Coronary artery (tissue), 2 donors: ENCODE results near the gene GRIN2A.

Experiments
- DNase-seq: peaks from one replicate; pipeline ENCODE4 v3.0.0-alpha.2; 2017; ENCODE audit warnings: low spot score
- H3K27ac ChIP-seq, 2 donors: fragments of 200-600 bp; sonication (generic); one replicate each; pipeline ENCODE4 v1.5.1; 2016 to 2019
- H3K4me3 ChIP-seq: fragments of 200-600 bp; sonication (generic); 2 replicates; pipeline ENCODE4 v1.5.1; 2016; ENCODE audit warnings: mild to moderate bottlenecking, moderate library complexity
- TF ChIP-seq, protein P1 (sequence below): fragments of 200-600 bp; sonication (generic); IDR thresholded peaks from one replicate; pipeline ENCODE4 v1.5.1; 2019; ENCODE audit warnings: antibody characterized with exemption

GRIN2A gene

DNA sequence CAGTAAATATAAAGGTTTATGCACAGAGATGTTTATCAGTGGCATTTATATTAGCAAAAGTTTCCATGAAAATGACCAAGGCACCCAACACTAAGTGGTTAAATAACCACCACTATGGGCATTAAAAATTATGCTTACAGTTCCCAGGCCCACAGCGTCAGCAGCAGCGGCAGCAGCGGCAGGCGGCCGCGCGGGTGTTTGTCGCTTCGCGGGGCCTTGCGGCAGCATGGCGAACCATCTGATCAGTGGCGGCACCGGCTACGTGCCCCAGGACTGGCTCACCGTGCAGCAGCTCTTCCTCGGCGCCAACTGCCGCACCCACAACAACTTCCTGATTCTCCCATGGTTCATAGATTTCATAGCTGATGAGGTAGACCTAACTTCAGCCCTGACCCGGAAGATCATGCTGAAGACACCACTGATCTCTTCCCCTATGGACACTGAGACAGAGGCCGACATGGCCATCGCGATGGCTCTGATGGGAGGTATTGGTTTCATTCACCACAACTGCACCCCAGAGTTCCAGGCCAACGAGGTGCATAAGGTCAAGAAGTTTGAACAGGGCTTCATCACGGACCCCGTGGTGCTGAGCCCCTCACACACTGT is 71.0 kb downstream of the GRIN2A start:
- H3K27ac ChIP-seq, result no peak overlapping the region
- DNase-seq, result peak; percentile 3
- TF ChIP-seq, protein P1, sequence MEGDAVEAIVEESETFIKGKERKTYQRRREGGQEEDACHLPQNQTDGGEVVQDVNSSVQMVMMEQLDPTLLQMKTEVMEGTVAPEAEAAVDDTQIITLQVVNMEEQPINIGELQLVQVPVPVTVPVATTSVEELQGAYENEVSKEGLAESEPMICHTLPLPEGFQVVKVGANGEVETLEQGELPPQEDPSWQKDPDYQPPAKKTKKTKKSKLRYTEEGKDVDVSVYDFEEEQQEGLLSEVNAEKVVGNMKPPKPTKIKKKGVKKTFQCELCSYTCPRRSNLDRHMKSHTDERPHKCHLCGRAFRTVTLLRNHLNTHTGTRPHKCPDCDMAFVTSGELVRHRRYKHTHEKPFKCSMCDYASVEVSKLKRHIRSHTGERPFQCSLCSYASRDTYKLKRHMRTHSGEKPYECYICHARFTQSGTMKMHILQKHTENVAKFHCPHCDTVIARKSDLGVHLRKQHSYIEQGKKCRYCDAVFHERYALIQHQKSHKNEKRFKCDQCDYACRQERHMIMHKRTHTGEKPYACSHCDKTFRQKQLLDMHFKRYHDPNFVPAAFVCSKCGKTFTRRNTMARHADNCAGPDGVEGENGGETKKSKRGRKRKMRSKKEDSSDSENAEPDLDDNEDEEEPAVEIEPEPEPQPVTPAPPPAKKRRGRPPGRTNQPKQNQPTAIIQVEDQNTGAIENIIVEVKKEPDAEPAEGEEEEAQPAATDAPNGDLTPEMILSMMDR, result no peak
- H3K4me3 ChIP-seq, result no peak overlapping the region

DNA sequence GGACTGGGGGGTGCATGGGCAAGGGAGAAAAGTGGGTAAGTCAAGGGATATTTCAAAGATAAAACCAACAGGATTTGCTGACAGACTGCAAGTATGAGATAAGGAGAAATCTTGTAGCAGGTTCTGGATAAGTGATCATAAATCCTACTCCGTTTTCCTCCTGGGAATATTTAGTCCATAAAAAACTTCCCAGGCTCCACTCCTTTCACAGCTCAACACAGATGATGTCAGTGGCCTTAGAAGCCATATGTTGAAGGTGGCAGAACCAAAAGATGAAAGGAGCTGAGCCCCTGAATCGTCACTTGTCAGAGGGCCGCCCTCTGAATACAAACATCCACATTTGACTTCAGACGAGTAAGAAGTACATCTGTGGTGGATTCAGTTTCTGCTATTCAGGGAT is 71.7 kb downstream of the GRIN2A start:
- Histone ChIP-seq H3K4me3 (no peak overlapping the region), H3K27ac (no peak overlapping the region)
- TF ChIP-seq, protein P1, result no peak
- DNase-seq, result no peak

DNA sequence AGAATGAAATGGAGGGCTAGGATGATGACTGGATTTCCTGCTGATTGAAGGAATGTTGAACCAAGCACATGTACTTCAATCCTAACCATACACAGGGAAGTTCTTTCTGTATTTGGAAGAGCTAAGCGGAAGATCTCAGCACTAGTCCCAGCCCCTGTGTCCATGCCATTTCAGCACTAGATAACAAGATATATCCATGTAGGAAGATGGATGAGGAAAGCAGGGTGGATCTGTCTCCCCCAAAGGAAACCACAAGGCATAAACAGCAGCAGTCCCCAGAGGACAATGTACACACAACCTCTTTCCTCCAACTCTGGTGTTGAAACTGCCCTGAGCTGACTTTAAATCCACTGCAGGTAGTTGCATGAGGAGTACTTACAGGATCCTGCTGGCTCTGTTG is 75.1 kb downstream of the GRIN2A start:
- Histone ChIP-seq H3K27ac (no peak overlapping the region), H3K4me3 (no peak overlapping the region)
- DNase-seq, result peak; percentile 12
- TF ChIP-seq, protein P1, result no peak

DNA sequence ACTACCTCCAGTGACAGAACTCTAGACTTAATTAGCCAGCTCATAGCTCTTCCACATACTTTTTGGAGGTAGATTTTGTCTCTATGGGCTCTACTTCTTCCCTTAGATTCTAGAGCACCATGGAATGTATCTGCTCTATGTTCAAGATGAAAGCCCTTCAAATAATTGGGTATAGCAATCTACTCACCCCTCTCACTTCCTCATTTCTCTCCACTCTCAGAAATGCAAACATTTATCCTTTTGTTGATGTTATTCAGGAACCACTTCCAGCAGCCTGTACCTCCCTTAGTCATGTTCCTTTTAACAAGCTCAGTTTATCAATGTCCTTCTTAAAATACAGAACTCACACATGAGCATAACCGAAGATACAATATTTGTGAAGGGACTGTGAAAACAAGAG is 78.5 kb downstream of the GRIN2A start:
- TF ChIP-seq, protein P1, result no peak
- H3K4me3 ChIP-seq, result no peak overlapping the region
- no peak for DNase-seq
- no peak overlapping the region for H3K27ac ChIP-seq

DNA sequence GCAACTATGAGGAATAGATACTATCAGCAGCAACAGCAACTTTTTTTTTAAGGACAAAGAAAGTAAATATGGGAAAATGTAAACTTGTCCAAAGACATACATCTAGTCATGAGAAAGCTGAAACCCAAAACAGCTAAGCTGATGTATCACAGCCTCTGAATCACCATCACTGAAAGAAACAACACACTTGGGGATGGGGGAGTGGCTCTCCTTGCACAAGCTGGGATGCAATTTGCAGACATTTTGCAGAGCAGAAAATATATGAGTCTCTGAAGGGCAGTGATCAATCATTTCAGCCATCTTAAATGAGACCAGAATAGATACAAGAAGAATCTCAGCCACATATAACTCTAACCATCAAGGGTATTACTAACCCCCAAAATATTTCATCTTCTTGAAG is 79.1 kb downstream of the GRIN2A start:
- DNase-seq, result no peak
- TF ChIP-seq, protein P1, result no peak
- no peak overlapping the region for H3K4me3 ChIP-seq
- H3K27ac ChIP-seq, result no peak overlapping the region

DNA sequence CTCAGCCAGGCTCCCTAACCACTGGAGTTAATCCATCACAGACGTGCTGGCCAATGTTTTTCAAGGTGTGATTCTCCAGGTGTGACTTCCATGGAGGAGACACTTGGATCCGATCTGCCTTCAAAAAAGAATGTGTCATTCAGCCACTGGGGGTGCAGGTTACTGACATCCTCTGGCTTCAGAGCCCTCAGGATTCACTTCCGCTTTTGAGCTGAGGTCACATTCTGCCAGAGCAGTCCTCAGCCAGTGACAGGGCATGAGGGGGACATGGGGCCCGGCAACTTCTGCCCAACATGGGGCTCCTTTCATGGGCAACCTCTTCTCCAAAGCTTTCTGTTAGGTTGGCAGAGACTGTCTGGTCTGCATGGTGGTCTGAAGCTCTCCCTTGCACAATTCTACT is 81.4 kb downstream of the GRIN2A start:
- H3K4me3 ChIP-seq, result no peak overlapping the region
- peak; percentile 45 for DNase-seq
- no peak overlapping the region for H3K27ac ChIP-seq
- TF ChIP-seq, protein P1, result no peak

DNA sequence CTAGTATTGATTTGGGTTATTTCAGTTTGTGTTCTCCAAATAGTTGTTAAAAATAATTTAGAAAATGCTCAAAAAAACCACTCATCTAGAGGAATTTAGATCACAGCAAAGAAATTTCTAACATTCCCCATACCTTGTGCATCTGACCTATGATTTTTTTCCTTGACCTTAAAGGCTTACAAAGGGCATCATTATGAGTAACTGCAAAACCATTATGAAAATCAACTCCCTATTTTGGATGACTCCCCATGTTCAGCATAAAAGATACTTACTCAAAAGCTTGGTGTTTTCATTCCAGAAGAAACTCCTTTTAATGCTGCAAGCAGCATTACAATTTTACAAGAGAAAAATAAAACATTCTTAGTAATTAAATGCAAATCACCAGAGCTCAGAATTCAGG is 83.2 kb downstream of the GRIN2A start:
- no peak overlapping the region for H3K4me3 ChIP-seq
- TF ChIP-seq, protein P1, result no peak
- no peak overlapping the region for H3K27ac ChIP-seq
- no peak for DNase-seq
